H1 (cell line): ENCODE data around the gene OLAH. TPM values are rescaled to one million over a fixed set of nuclear protein-coding genes. Genes with fewer than 3 reads are reported as not detected.

ENCODE experiments used
- CTCF ChIA-PET: fragments of 300-600 bp; sonication (Branson Sonifier 250); formaldehyde crosslinking; loops from one replicate; lab custom pipeline; 2021; ENCODE audit not compliant: partially characterized antibody; lab: Charles Lee
- POLR2A ChIA-PET: fragments of 300-600 bp; sonication (Branson Sonifier 250); formaldehyde crosslinking; loops from one replicate; lab custom pipeline; 2021; ENCODE audit warnings: inconsistent platforms; ENCODE audit not compliant: partially characterized antibody; lab: Charles Lee
- DNase-seq, 2 experiments: peaks; one replicate each; pipeline versions ENCODE4 v3.0.0 to v3.0.0-alpha.2; 2010 to 2022; ENCODE audit warnings: low spot score in 2 of 2, low read depth in 1 of 2, mixed read lengths in 1 of 2
- FAIRE-seq: peaks from 2 replicates; lab custom pipeline; 2011; peaks lifted over from hg19 to GRCh38; lab: Jason Lieb, UNC
- H2AFZ ChIP-seq: 2 replicates; pipeline ENCODE4 v1.8.1; 2012; ENCODE audit warnings: low read length, inconsistent platforms
- H2AK5ac ChIP-seq: 2 replicates; pipeline ENCODE4 v1.6.1; 2013; ENCODE audit warnings: low read depth, low read length
- H2BK120ac ChIP-seq: replicated peaks from 2 replicates; pipeline ENCODE3; 2013; ENCODE audit warnings: low read depth, low read length, inconsistent platforms
- H2BK12ac ChIP-seq: 2 replicates; pipeline ENCODE4 v1.6.1; 2013; ENCODE audit warnings: low read depth, low read length
- H2BK15ac ChIP-seq: 2 replicates; pipeline ENCODE4 v1.6.1; 2013; ENCODE audit warnings: low read length
- H2BK20ac ChIP-seq: 2 replicates; pipeline ENCODE4 v1.6.1; 2013; ENCODE audit warnings: low read length
- H2BK5ac ChIP-seq: 2 replicates; pipeline ENCODE4 v1.6.1; 2013; ENCODE audit warnings: low read depth, low read length
- H3K14ac ChIP-seq: 2 replicates; pipeline ENCODE4 v1.6.1; 2013; ENCODE audit warnings: inconsistent platforms; ENCODE audit not compliant: insufficient read length
- H3K18ac ChIP-seq: 2 replicates; pipeline ENCODE4 v1.6.1; 2013; ENCODE audit warnings: low read length; ENCODE audit errors: extremely low read depth
- H3K23ac ChIP-seq: 2 replicates; pipeline ENCODE4 v1.6.1; 2013; ENCODE audit warnings: inconsistent platforms; ENCODE audit not compliant: insufficient read length
- H3K23me2 ChIP-seq: 2 replicates; pipeline ENCODE4 v1.6.1; 2013; ENCODE audit warnings: low read depth, low read length
- H3K27ac ChIP-seq: 2 replicates; pipeline ENCODE4 v1.6.1; 2011; ENCODE audit warnings: low read depth, low read length, inconsistent platforms
- H3K27me3 ChIP-seq, 4 experiments: replicated peaks in 1 of 4; 1 replicate in 1 of 4; 2 replicates in 3 of 4; pipeline versions ENCODE4 v1.6.1 to v1.8.1; 2011 to 2013; ENCODE audit warnings: low read length in 3 of 4, mild to moderate bottlenecking in 3 of 4, inconsistent platforms in 2 of 4, mixed read lengths in 2 of 4, moderate library complexity in 1 of 4; ENCODE audit not compliant: control insufficient read depth in 3 of 4, insufficient read depth in 3 of 4; ENCODE audit errors: extremely low read depth in 1 of 4
- H3K36me3 ChIP-seq, 4 experiments: 2 replicates each; pipeline versions ENCODE4 v1.6.1 to v1.8.1; 2011 to 2013; ENCODE audit warnings: mild to moderate bottlenecking in 4 of 4, low read length in 3 of 4, moderate library complexity in 2 of 4, control low read depth in 1 of 4, inconsistent platforms in 1 of 4; ENCODE audit not compliant: insufficient read depth in 4 of 4, control insufficient read depth in 2 of 4
- H3K4ac ChIP-seq: replicated peaks from 2 replicates; pipeline ENCODE3; 2013; ENCODE audit warnings: low read length, low read depth, mixed read lengths, inconsistent platforms; ENCODE audit not compliant: insufficient read length
- H3K4me1 ChIP-seq, 4 experiments: replicated peaks in 1 of 4; 1 replicate in 1 of 4; 2 replicates in 3 of 4; pipeline versions ENCODE4 v1.6.1 to v1.8.1; 2011 to 2013; ENCODE audit warnings: low read length in 3 of 4, inconsistent platforms in 2 of 4, mixed read lengths in 1 of 4; ENCODE audit not compliant: insufficient read depth in 4 of 4, control insufficient read depth in 3 of 4
- H3K4me2 ChIP-seq, 2 experiments: 2 replicates each; pipeline versions ENCODE4 v1.6.1 to v1.8.1; 2011 to 2013; ENCODE audit warnings: low read depth in 2 of 2, low read length in 2 of 2, control low read depth in 1 of 2, inconsistent platforms in 1 of 2, mild to moderate bottlenecking in 1 of 2; ENCODE audit not compliant: insufficient read depth in 1 of 2
- H3K4me3 ChIP-seq, 4 experiments: fragments of 200-600, 300-600 bp in 1 of 4; sonication (generic), shearing (Covaris generic), sonication (Bioruptor Twin) in 1 of 4; 2 replicates each; pipeline versions ENCODE4 v1.5.1 to v1.8.1; 2011 to 2016; ENCODE audit warnings: low read length in 4 of 4, low read depth in 3 of 4, control low read depth in 2 of 4, inconsistent platforms in 2 of 4, mild to moderate bottlenecking in 2 of 4, mixed read lengths in 1 of 4, moderate library complexity in 1 of 4; ENCODE audit not compliant: insufficient read depth in 2 of 4; ENCODE audit errors: extremely low read depth in 1 of 4
- H3K56ac ChIP-seq: replicated peaks from 2 replicates; pipeline ENCODE3; 2013; ENCODE audit warnings: low read depth, mild to moderate bottlenecking, mixed read lengths, low read length, inconsistent platforms; ENCODE audit not compliant: insufficient read length
- H3K79me1 ChIP-seq: 2 replicates; pipeline ENCODE4 v1.6.1; 2013; ENCODE audit warnings: low read depth, low read length, control low read depth
- H3K79me2 ChIP-seq, 2 experiments: 2 replicates each; pipeline versions ENCODE4 v1.6.1 to v1.8.1; 2012 to 2013; ENCODE audit warnings: low read length in 2 of 2, mild to moderate bottlenecking in 2 of 2, inconsistent platforms in 1 of 2; ENCODE audit not compliant: insufficient read depth in 2 of 2, control insufficient read depth in 1 of 2
- H3K9ac ChIP-seq, 4 experiments: replicated peaks in 1 of 4; 1 replicate in 1 of 4; 2 replicates in 3 of 4; pipeline versions ENCODE4 v1.6.1 to v1.8.1; 2011 to 2013; ENCODE audit warnings: low read depth in 3 of 4, low read length in 3 of 4, control low read depth in 2 of 4, mild to moderate bottlenecking in 2 of 4, moderate library complexity in 2 of 4, inconsistent platforms in 1 of 4; ENCODE audit errors: extremely low read depth in 1 of 4
- H3K9me3 ChIP-seq, 2 experiments: 2 replicates each; pipeline versions ENCODE4 v1.6.1 to v1.8.1; 2012 to 2013; ENCODE audit warnings: mild to moderate bottlenecking in 2 of 2, moderate library complexity in 2 of 2, control low read depth in 1 of 2, inconsistent platforms in 1 of 2, low read depth in 1 of 2, low read length in 1 of 2, mixed read lengths in 1 of 2; ENCODE audit not compliant: insufficient read depth in 2 of 2
- H4K20me1 ChIP-seq, 2 experiments: replicated peaks in 1 of 2; 2 replicates each; pipeline versions ENCODE3 to v1.8.1; 2011 to 2013; ENCODE audit warnings: inconsistent platforms in 2 of 2, low read length in 2 of 2, mild to moderate bottlenecking in 1 of 2; ENCODE audit not compliant: insufficient read depth in 2 of 2, control insufficient read depth in 1 of 2
- H4K5ac ChIP-seq: 2 replicates; pipeline ENCODE4 v1.6.1; 2013; ENCODE audit warnings: low read length, low read depth, mixed read lengths, inconsistent platforms; ENCODE audit not compliant: insufficient read length
- H4K8ac ChIP-seq: 2 replicates; pipeline ENCODE4 v1.8.0; 2013; ENCODE audit warnings: mild to moderate bottlenecking, moderate library complexity, low read length, inconsistent platforms; ENCODE audit not compliant: insufficient read depth; ENCODE audit errors: extremely low read depth
- H4K91ac ChIP-seq: replicated peaks from 2 replicates; pipeline ENCODE3; 2013; ENCODE audit warnings: low read length, mixed read lengths, inconsistent platforms; ENCODE audit not compliant: insufficient read length
- BRCA1 ChIP-seq: IDR thresholded peaks from 2 replicates; pipeline ENCODE4 v1.6.1; 2012; ENCODE audit warnings: low read depth, low read length, improper control_type of control experiment
- JUN ChIP-seq: IDR thresholded peaks from 2 replicates; pipeline ENCODE4 v1.6.1; 2011; ENCODE audit warnings: low read depth, mild to moderate bottlenecking, improper control_type of control experiment, low read length
- POLR2AphosphoS5 ChIP-seq: IDR thresholded peaks from 2 replicates; pipeline ENCODE4 v1.6.1; 2011; ENCODE audit warnings: low read depth, low read length
- SUZ12 ChIP-seq: fragments of 200-600 bp; sonication (generic); IDR thresholded peaks from 2 replicates; pipeline ENCODE4 v1.6.1; 2012; ENCODE audit warnings: mild to moderate bottlenecking, inconsistent platforms, low read length, moderate library complexity, mixed read lengths
- TEAD4 ChIP-seq: IDR thresholded peaks from 2 replicates; pipeline ENCODE4 v1.6.1; 2012; ENCODE audit warnings: low read depth, low read length, inconsistent platforms, mixed read lengths
- WGBS, 2 experiments: shearing (Covaris generic) in 1 of 2; methylation state at CpG; one replicate each; pipeline versions ENCODE4 v1.1.6 to v1.1.7; 2013 to 2015; ENCODE audit warnings: low lambda C conversion rate in 2 of 2, mixed read lengths in 2 of 2, inconsistent platforms in 1 of 2, low coverage in 1 of 2, missing lambda C conversion rate in 1 of 2; ENCODE audit not compliant: insufficient replicate concordance in 2 of 2, insufficient coverage in 1 of 2, insufficient read length in 1 of 2; ENCODE audit errors: extremely low coverage in 1 of 2, missing lambda C conversion rate in 1 of 2; 5-methylcytosine and 5-hydroxymethylcytosine counted together
- polyA plus RNA-seq, 7 experiments: library from polyadenylated mRNA; depleted of rRNA in 3 of 7; stranded (reverse) in 5 of 7; unstranded in 2 of 7; fragments of >200 nt in 5 of 7; fragments of 200-250 nt in 2 of 7; gene quantifications; 1 replicate in 5 of 7; 2 replicates in 1 of 7; 4 replicates in 1 of 7; pipeline versions ENCODE4 v1.2.1 to v1.2.3, GENCODE V29; 2011 to 2013; ENCODE audit warnings: missing spikeins in 2 of 7, mixed read lengths in 2 of 7
- total RNA-seq: library from RNA; stranded (reverse); fragmentation: NEBNext Ultra II Directional; extraction: Animal tissue kit (Norgen Biotek cat#: 25700); gene quantifications from 2 replicates; pipeline ENCODE4 v1.2.1, GENCODE V29; 2021
- TF ChIP-seq, protein P1 (sequence below), 3 experiments: IDR thresholded peaks; 1 replicate in 2 of 3; 2 replicates in 1 of 3; pipeline versions ENCODE4 v1.5.1 to v1.6.1; 2011; ENCODE audit warnings: low read length in 3 of 3, mild to moderate bottlenecking in 3 of 3, inconsistent platforms in 2 of 3, low read depth in 1 of 3, moderate library complexity in 1 of 3; ENCODE audit not compliant: insufficient read depth in 1 of 3; ENCODE audit errors: control extremely low read depth in 1 of 3

Gene OLAH
- total and polyA plus RNA-seq, 2 of the 8 experiments (the other 6 are each of a cell fraction or from before 2014, with no cell fraction given): not detected

- H3K36me3 ChIP-seq: no peaks in the 10 kb centered on the region
- no peak overlapping the region for H2BK12ac ChIP-seq
- no peak overlapping the region for H3K23ac ChIP-seq
- H3K18ac ChIP-seq: no peak overlapping the region
- H3K23me2 ChIP-seq: no peaks in the 10 kb centered on the region
- H2BK20ac ChIP-seq: no peak overlapping the region
- H4K5ac ChIP-seq: no peak overlapping the region
- DNase-seq: no peak
- no peaks in the 10 kb centered on the region for H4K20me1 ChIP-seq
- H2BK15ac ChIP-seq: no peak overlapping the region
- POLR2A ChIA-PET: no interaction called here
- no peak for FAIRE-seq
- no peak overlapping the region for H4K8ac ChIP-seq
- H3K79me2 ChIP-seq: no peaks in the 10 kb centered on the region
- H3K14ac ChIP-seq: no peak overlapping the region
- no peak overlapping the region for H4K91ac ChIP-seq
- TF ChIP-seq SUZ12: no peak
- no peak for TF ChIP-seq JUN
- TF ChIP-seq POLR2AphosphoS5: no peak
- no peak for TF ChIP-seq TEAD4
- no peak for TF ChIP-seq BRCA1
- TF ChIP-seq, protein P1, sequence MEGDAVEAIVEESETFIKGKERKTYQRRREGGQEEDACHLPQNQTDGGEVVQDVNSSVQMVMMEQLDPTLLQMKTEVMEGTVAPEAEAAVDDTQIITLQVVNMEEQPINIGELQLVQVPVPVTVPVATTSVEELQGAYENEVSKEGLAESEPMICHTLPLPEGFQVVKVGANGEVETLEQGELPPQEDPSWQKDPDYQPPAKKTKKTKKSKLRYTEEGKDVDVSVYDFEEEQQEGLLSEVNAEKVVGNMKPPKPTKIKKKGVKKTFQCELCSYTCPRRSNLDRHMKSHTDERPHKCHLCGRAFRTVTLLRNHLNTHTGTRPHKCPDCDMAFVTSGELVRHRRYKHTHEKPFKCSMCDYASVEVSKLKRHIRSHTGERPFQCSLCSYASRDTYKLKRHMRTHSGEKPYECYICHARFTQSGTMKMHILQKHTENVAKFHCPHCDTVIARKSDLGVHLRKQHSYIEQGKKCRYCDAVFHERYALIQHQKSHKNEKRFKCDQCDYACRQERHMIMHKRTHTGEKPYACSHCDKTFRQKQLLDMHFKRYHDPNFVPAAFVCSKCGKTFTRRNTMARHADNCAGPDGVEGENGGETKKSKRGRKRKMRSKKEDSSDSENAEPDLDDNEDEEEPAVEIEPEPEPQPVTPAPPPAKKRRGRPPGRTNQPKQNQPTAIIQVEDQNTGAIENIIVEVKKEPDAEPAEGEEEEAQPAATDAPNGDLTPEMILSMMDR (IDR thresholded peaks at IDR 0.05; ENCODE audit: control extremely low read depth in 1 of 3, insufficient read depth in 1 of 3, low read depth in 1 of 3, low read length in 3 of 3): no peak
- no peak overlapping the region for H3K4me2 ChIP-seq
- no peak overlapping the region for H3K56ac ChIP-seq
- no peak overlapping the region for H3K9ac ChIP-seq
- no peaks in the 10 kb centered on the region for H3K4me1 ChIP-seq
- no peaks in the 10 kb centered on the region for H3K79me1 ChIP-seq
- H2BK120ac ChIP-seq: no peak overlapping the region
- peaks cover 0 to 4% of the 10 kb centered on the region in 2 experiments; a peak in 1 of 4 replicates for H3K9me3 ChIP-seq
- H3K27ac ChIP-seq: no peak overlapping the region
- H2AK5ac ChIP-seq: no peak overlapping the region
- H3K4ac ChIP-seq: no peak overlapping the region
- CTCF ChIA-PET: no interaction called here
- H3K4me3 ChIP-seq: no peak overlapping the region
- H3K27me3 ChIP-seq: no peaks in the 10 kb centered on the region
- WGBS, 2 experiments: 78% methylated on average over 2 of the region's 2 CpGs; no CpG with 5 or more reads in 1 of the 2 experiments
- no peak overlapping the region for H2AFZ ChIP-seq
- no peak overlapping the region for H2BK5ac ChIP-seq
These were observed 16.9 kb downstream of the OLAH start for GRCh38 chr10:15060638-15061037.
